Measurements from ENCODE around the gene TXNRD1.

TXNRD1 gene

GRCh38 chr12:104180374-104180773 is 35.2 kb upstream of the TXNRD1 start:
- no peak overlapping the region for H3K9ac ChIP-seq (ENCODE audit: low read length)
- H3K4me1 ChIP-seq (ENCODE audit: control insufficient read depth, insufficient read depth, low read length): peaks cover 5% of the 10 kb centered on the region
- H3K36me3 ChIP-seq (ENCODE audit: control insufficient read depth, insufficient read depth, low read length): no peaks in the 10 kb centered on the region
- H3K9me3 ChIP-seq (ENCODE audit: control insufficient read depth, low read length): no peaks in the 10 kb centered on the region
- no peaks in the 10 kb centered on the region for H3K27me3 ChIP-seq (ENCODE audit: control insufficient read depth, insufficient read depth, low read length)
- no peak overlapping the region for H3K4me3 ChIP-seq (ENCODE audit: low read length)

GRCh38 chr12:104181313-104181712 is 34.3 kb upstream of the TXNRD1 start:
- H3K4me3 ChIP-seq (ENCODE audit: low read length): no peak overlapping the region
- no peaks in the 10 kb centered on the region for H3K9me3 ChIP-seq (ENCODE audit: control insufficient read depth, low read length)
- peaks cover 5% of the 10 kb centered on the region for H3K4me1 ChIP-seq (ENCODE audit: control insufficient read depth, insufficient read depth, low read length)
- H3K27me3 ChIP-seq (ENCODE audit: control insufficient read depth, insufficient read depth, low read length): no peaks in the 10 kb centered on the region
- no peaks in the 10 kb centered on the region for H3K36me3 ChIP-seq (ENCODE audit: control insufficient read depth, insufficient read depth, low read length)
- no peak overlapping the region for H3K9ac ChIP-seq (ENCODE audit: low read length)

GRCh38 chr12:104182144-104182543 is 33.4 kb upstream of the TXNRD1 start:
- no peaks in the 10 kb centered on the region for H3K9me3 ChIP-seq (ENCODE audit: control insufficient read depth, low read length)
- H3K9ac ChIP-seq (ENCODE audit: low read length): no peak overlapping the region
- no peaks in the 10 kb centered on the region for H3K27me3 ChIP-seq (ENCODE audit: control insufficient read depth, insufficient read depth, low read length)
- H3K4me3 ChIP-seq (ENCODE audit: low read length): no peak overlapping the region
- peaks cover 5% of the 10 kb centered on the region for H3K4me1 ChIP-seq (ENCODE audit: control insufficient read depth, insufficient read depth, low read length)
- no peaks in the 10 kb centered on the region for H3K36me3 ChIP-seq (ENCODE audit: control insufficient read depth, insufficient read depth, low read length)

GRCh38 chr12:104182621-104183378 is 32.8 kb upstream of the TXNRD1 start:
- Histone ChIP-seq H3K9me3 (ENCODE audit: control insufficient read depth, low read length) (no peaks in the 10 kb centered on the region), H3K4me3 (ENCODE audit: low read length) (no peak overlapping the region), H3K36me3 (ENCODE audit: control insufficient read depth, insufficient read depth, low read length) (no peaks in the 10 kb centered on the region), H3K4me1 (ENCODE audit: control insufficient read depth, insufficient read depth, low read length) (peaks cover 2% of the 10 kb centered on the region), H3K27me3 (ENCODE audit: control insufficient read depth, insufficient read depth, low read length) (no peaks in the 10 kb centered on the region), H3K9ac (ENCODE audit: low read length) (no peak overlapping the region)

- H3K9ac ChIP-seq (ENCODE audit: low read length): no peak overlapping the region
- H3K4me1 ChIP-seq (ENCODE audit: control insufficient read depth, insufficient read depth, low read length): no peaks in the 10 kb centered on the region
- H3K4me3 ChIP-seq (ENCODE audit: low read length): no peak overlapping the region
- H3K27me3 ChIP-seq (ENCODE audit: control insufficient read depth, insufficient read depth, low read length): no peaks in the 10 kb centered on the region
- no peaks in the 10 kb centered on the region for H3K36me3 ChIP-seq (ENCODE audit: control insufficient read depth, insufficient read depth, low read length)
- H3K9me3 ChIP-seq (ENCODE audit: control insufficient read depth, low read length): no peaks in the 10 kb centered on the region
Observed at GRCh38 chr12:104183443-104183842, 32.1 kb upstream of the TXNRD1 start.

GRCh38 chr12:104187446-104188155 is 28.0 kb upstream of the TXNRD1 start:
- H3K4me3 ChIP-seq (ENCODE audit: low read length): no peak overlapping the region
- no peak overlapping the region for H3K9ac ChIP-seq (ENCODE audit: low read length)
- H3K9me3 ChIP-seq (ENCODE audit: control insufficient read depth, low read length): no peaks in the 10 kb centered on the region

GRCh38 chr12:104188534-104188933 is 27.0 kb upstream of the TXNRD1 start:
- no peak overlapping the region for H3K9ac ChIP-seq (ENCODE audit: low read length)
- H3K36me3 ChIP-seq (ENCODE audit: control insufficient read depth, insufficient read depth, low read length): no peaks in the 10 kb centered on the region
- H3K9me3 ChIP-seq (ENCODE audit: control insufficient read depth, low read length): no peaks in the 10 kb centered on the region
- no peaks in the 10 kb centered on the region for H3K4me1 ChIP-seq (ENCODE audit: control insufficient read depth, insufficient read depth, low read length)
- no peak overlapping the region for H3K4me3 ChIP-seq (ENCODE audit: low read length)
- H3K27me3 ChIP-seq (ENCODE audit: control insufficient read depth, insufficient read depth, low read length): no peaks in the 10 kb centered on the region

More at GRCh38 chr12:104187446-104188155, 28.0 kb upstream of the TXNRD1 start:
- Histone ChIP-seq H3K36me3 (ENCODE audit: control insufficient read depth, insufficient read depth, low read length) (no peaks in the 10 kb centered on the region), H3K27me3 (ENCODE audit: control insufficient read depth, insufficient read depth, low read length) (no peaks in the 10 kb centered on the region), H3K4me1 (ENCODE audit: control insufficient read depth, insufficient read depth, low read length) (no peaks in the 10 kb centered on the region)

GRCh38 chr12:104189915-104190555 is 25.5 kb upstream of the TXNRD1 start:
- Histone ChIP-seq H3K27me3 (ENCODE audit: control insufficient read depth, insufficient read depth, low read length) (no peaks in the 10 kb centered on the region), H3K4me1 (ENCODE audit: control insufficient read depth, insufficient read depth, low read length) (no peaks in the 10 kb centered on the region), H3K4me3 (ENCODE audit: low read length) (no peak overlapping the region), H3K9me3 (ENCODE audit: control insufficient read depth, low read length) (no peaks in the 10 kb centered on the region), H3K9ac (ENCODE audit: low read length) (no peak overlapping the region), H3K36me3 (ENCODE audit: control insufficient read depth, insufficient read depth, low read length) (no peaks in the 10 kb centered on the region)

- no peaks in the 10 kb centered on the region for H3K9me3 ChIP-seq (ENCODE audit: control insufficient read depth, low read length)
- H3K36me3 ChIP-seq (ENCODE audit: control insufficient read depth, insufficient read depth, low read length): no peaks in the 10 kb centered on the region
- H3K27me3 ChIP-seq (ENCODE audit: control insufficient read depth, insufficient read depth, low read length): no peaks in the 10 kb centered on the region
- H3K4me1 ChIP-seq (ENCODE audit: control insufficient read depth, insufficient read depth, low read length): no peaks in the 10 kb centered on the region
- no peak overlapping the region for H3K4me3 ChIP-seq (ENCODE audit: low read length)
- no peak overlapping the region for H3K9ac ChIP-seq (ENCODE audit: low read length)
Observed at GRCh38 chr12:104190641-104191176, 24.9 kb upstream of the TXNRD1 start.

GRCh38 chr12:104197264-104197663 is 18.3 kb upstream of the TXNRD1 start:
- Histone ChIP-seq H3K4me1 (ENCODE audit: control insufficient read depth, insufficient read depth, low read length) (no peaks in the 10 kb centered on the region), H3K4me3 (ENCODE audit: low read length) (no peak overlapping the region), H3K27me3 (ENCODE audit: control insufficient read depth, insufficient read depth, low read length) (no peaks in the 10 kb centered on the region), H3K36me3 (ENCODE audit: control insufficient read depth, insufficient read depth, low read length) (no peaks in the 10 kb centered on the region), H3K9me3 (ENCODE audit: control insufficient read depth, low read length) (no peaks in the 10 kb centered on the region), H3K9ac (ENCODE audit: low read length) (no peak overlapping the region)

GRCh38 chr12:104199964-104200363 is 15.6 kb upstream of the TXNRD1 start:
- H3K4me3 ChIP-seq (ENCODE audit: low read length): no peak overlapping the region

More at GRCh38 chr12:104199964-104200363, 15.6 kb upstream of the TXNRD1 start:
- no peaks in the 10 kb centered on the region for H3K27me3 ChIP-seq (ENCODE audit: control insufficient read depth, insufficient read depth, low read length)
- no peaks in the 10 kb centered on the region for H3K4me1 ChIP-seq (ENCODE audit: control insufficient read depth, insufficient read depth, low read length)
- H3K9ac ChIP-seq (ENCODE audit: low read length): no peak overlapping the region
- no peaks in the 10 kb centered on the region for H3K9me3 ChIP-seq (ENCODE audit: control insufficient read depth, low read length)
- no peaks in the 10 kb centered on the region for H3K36me3 ChIP-seq (ENCODE audit: control insufficient read depth, insufficient read depth, low read length)

All from mucosa of stomach (tissue), 1 donor.